ENCODE results near the gene TRMT11. TPM values are rescaled to one million over a fixed set of nuclear protein-coding genes. Genes with fewer than 3 reads are reported as not detected.

TRMT11 gene
- polyA plus RNA-seq, 1 experiment = 27.3 TPM

DNA sequence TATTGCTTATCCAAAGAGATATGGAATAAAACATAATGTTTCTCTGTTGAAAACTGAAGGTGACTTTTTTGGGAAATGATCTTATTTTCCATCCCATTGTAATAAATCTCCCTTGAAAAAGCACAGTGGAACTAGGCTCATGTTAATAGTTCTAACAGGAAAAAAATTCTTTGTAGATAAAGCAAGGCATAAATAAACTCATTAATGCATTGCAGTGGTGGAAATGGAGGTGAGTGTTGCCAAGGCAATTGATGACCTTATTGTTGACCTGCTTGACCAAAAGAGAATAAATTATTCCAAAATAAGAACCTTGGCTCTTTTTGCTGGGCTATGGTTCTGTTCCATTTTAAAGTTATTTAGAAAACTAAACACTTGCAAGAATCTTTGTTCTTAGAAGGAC is 55.2 kb downstream of the TRMT11 start:
- ChIA-PET POLR2A (no interaction called here), CTCF (interaction anchor here (0.8 kb wide), 1 partner anchor 11 kb away, joined by 4 read pairs; no protein-coding TSS in a partner anchor)
- DNase-seq (ENCODE audit: low read depth, low spot score) = no peak
- Histone ChIP-seq H3K27ac (ENCODE audit: low read depth, low read length) (no peak overlapping the region), H3K4me3 (ENCODE audit: low read depth, low read length) (no peak overlapping the region), H3K9me3 (ENCODE audit: control insufficient read depth, insufficient read depth, low read length) (no peaks in the 10 kb centered on the region), H3K27me3 (ENCODE audit: control insufficient read depth, insufficient read depth, low read length) (no peaks in the 10 kb centered on the region)
- TF ChIP-seq, protein P1, sequence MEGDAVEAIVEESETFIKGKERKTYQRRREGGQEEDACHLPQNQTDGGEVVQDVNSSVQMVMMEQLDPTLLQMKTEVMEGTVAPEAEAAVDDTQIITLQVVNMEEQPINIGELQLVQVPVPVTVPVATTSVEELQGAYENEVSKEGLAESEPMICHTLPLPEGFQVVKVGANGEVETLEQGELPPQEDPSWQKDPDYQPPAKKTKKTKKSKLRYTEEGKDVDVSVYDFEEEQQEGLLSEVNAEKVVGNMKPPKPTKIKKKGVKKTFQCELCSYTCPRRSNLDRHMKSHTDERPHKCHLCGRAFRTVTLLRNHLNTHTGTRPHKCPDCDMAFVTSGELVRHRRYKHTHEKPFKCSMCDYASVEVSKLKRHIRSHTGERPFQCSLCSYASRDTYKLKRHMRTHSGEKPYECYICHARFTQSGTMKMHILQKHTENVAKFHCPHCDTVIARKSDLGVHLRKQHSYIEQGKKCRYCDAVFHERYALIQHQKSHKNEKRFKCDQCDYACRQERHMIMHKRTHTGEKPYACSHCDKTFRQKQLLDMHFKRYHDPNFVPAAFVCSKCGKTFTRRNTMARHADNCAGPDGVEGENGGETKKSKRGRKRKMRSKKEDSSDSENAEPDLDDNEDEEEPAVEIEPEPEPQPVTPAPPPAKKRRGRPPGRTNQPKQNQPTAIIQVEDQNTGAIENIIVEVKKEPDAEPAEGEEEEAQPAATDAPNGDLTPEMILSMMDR (IDR thresholded peaks at IDR 0.05; ENCODE audit: low read depth, low read length) = no peak

DNA sequence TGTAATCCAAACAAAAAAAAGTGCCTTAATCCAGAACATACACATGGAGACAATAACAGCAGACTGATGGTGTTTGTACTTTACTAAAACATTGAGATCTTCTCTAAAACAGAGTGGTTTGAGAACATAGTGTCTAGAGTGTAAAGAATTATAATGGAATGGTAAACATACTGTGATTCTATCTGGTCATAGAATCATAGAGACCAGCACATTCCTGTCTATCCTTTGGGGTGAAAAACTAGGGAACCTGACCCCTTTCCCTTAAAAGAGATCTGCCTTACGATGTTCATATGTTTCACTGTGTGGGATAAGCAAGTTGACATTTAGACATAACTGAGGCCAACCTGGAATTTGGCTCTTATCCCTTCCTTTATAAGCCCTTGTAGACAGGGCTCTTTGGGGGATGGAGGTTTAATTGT is 55.7 kb downstream of the TRMT11 start:
- TF ChIP-seq, protein P1 (IDR thresholded peaks at IDR 0.05; ENCODE audit: low read depth, low read length) = no peak
- Histone ChIP-seq H3K4me3 (ENCODE audit: low read depth, low read length) (no peak overlapping the region), H3K27me3 (ENCODE audit: control insufficient read depth, insufficient read depth, low read length) (no peaks in the 10 kb centered on the region), H3K27ac (ENCODE audit: low read depth, low read length) (no peak overlapping the region), H3K9me3 (ENCODE audit: control insufficient read depth, insufficient read depth, low read length) (no peaks in the 10 kb centered on the region)
- DNase-seq (ENCODE audit: low read depth, low spot score) = no peak
- CTCF ChIA-PET = no interaction called here
- POLR2A ChIA-PET = no interaction called here

DNA sequence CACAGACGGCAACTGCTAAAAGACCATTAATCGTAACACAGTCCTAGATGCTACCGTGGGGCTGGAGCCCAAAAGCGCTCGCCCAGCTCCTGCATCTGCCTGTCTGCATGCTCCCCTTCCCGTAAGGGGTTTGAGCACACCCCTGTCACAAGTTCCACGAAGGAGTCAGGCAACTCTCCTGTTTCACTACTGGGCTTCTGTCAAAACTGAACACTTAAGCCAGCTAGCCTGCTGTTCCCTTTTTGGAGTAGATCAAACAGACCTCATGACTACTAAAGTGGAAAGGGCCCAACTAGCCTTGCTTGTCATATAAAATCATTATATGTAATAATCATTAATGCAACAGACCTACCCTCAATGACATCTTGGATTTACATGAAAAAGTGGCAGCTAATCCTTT is 61.3 kb downstream of the TRMT11 start:
- TF ChIP-seq, protein P1 (IDR thresholded peaks at IDR 0.05; ENCODE audit: low read depth, low read length) = no peak
- H3K4me3 ChIP-seq (ENCODE audit: low read depth, low read length) = no peak overlapping the region
- no peaks in the 10 kb centered on the region for H3K27me3 ChIP-seq (ENCODE audit: control insufficient read depth, insufficient read depth, low read length)
- ChIA-PET CTCF (no interaction called here), POLR2A (no interaction called here)
- DNase-seq (ENCODE audit: low read depth, low spot score) = no peak
- H3K9me3 ChIP-seq (ENCODE audit: control insufficient read depth, insufficient read depth, low read length) = no peaks in the 10 kb centered on the region
- no peak overlapping the region for H3K27ac ChIP-seq (ENCODE audit: low read depth, low read length)

DNA sequence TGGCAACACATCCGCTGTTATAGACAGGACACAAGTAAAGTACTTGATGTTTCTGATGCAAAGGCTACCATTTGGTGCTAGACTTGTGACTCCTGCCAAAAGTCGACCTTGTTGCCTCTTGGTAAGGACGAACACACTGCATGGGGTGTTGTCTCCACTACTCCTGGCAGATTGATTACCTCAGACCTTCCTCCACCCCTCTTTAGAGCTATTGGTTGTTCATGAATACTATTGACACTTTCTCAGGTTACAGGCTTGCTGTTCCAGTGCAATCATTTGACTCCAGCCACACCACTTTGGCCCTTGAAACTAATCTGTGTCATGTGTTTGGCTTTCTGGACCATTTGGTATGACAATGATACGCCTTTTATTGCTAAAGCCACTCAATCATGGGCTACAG is 62.3 kb downstream of the TRMT11 start:
- DNase-seq (ENCODE audit: low read depth, low spot score) = no peak
- Histone ChIP-seq H3K27me3 (ENCODE audit: control insufficient read depth, insufficient read depth, low read length) (no peaks in the 10 kb centered on the region), H3K27ac (ENCODE audit: low read depth, low read length) (no peak overlapping the region), H3K9me3 (ENCODE audit: control insufficient read depth, insufficient read depth, low read length) (no peaks in the 10 kb centered on the region), H3K4me3 (ENCODE audit: low read depth, low read length) (no peak overlapping the region)
- POLR2A ChIA-PET = no interaction called here
- CTCF ChIA-PET = no interaction called here
- TF ChIP-seq, protein P1 (IDR thresholded peaks at IDR 0.05; ENCODE audit: low read depth, low read length) = no peak

DNA sequence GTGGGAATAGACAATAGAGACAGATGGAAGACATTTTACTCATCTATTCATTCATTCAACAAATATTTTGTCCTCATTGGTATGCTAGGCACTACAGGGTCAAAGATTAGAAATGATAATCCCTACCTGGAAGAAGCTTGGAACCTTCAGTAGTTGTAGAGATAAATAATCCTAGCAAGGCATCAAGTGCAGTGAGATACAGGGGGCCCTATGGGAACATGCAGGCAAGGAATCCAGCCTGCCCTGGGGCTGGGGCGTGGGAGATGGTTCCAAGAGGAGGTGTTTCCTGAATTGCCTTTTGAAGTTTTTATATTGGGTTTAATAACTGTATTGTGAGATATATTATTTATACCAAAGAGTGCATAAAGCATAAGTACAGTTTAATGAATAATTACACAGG is 64.5 kb downstream of the TRMT11 start:
- Histone ChIP-seq H3K9me3 (ENCODE audit: control insufficient read depth, insufficient read depth, low read length) (no peaks in the 10 kb centered on the region), H3K27me3 (ENCODE audit: control insufficient read depth, insufficient read depth, low read length) (no peaks in the 10 kb centered on the region), H3K27ac (ENCODE audit: low read depth, low read length) (no peak overlapping the region), H3K4me3 (ENCODE audit: low read depth, low read length) (no peak overlapping the region)
- no peak for DNase-seq (ENCODE audit: low read depth, low spot score)
- TF ChIP-seq, protein P1 (IDR thresholded peaks at IDR 0.05; ENCODE audit: low read depth, low read length) = no peak
- ChIA-PET CTCF (no interaction called here), POLR2A (no interaction called here)
